CD4-positive, alpha-beta T cell treated with Interleukin-10 for 1 hour (primary cell): ENCODE results near the gene PIK3CG.
"Not testable (repeated sequence)": the region's sequence is repeated elsewhere in the genome, so short reads cannot be mapped to it uniquely, and the experiment has no call there.

Experiments used
- DNase-seq: peaks from one replicate; pipeline ENCODE4 v3.0.0-alpha.2; 2020

The PIK3CG gene

DNA sequence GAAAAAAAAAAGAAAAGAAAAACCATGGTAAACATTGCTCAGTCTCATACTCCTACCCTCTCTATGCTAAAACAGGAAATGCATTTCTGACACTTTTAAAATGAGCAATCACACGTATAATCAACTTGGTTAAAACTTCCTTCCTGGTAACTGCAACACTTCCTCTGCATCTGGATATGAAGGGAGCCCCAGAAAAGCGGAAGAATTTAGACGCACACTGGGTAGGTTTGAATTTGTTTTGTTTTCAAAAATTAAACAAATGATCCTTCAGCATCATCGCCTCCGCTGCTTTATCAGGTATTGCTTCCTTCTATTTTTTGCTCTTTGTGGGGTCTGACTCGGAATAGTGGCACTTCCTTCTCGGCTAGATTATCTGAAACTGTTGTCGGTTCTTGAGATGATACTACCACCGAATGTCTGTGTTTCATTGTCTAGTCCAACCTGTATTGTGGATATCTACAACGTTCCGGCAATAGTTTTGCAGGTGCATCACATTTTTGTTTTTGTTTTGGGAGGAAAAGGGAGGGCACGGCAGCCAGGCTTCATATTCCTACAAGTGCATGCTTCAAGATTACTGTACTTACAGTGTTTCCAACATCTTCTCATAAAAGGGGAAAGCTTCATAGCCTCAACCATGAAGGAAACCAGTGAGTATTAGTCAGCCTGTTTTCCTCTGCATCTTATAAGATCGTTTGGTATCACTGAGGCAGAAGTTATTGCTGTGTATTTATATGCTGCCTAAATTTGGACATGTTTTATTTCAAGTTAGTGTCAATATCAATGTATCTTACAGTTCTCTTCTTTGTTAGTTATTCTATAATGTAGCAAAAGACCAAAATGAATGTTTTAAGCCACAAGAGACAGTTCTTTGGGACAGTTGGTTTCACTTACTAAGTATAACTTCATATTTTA, at the start of gene PIK3CG:
PIK3CG (plus strand) TSS at position 153 of the 912 bp plus-strand sequence. CDS start 2,280 bp downstream, outside the sequence.
- peak; percentile 66 for DNase-seq

DNA sequence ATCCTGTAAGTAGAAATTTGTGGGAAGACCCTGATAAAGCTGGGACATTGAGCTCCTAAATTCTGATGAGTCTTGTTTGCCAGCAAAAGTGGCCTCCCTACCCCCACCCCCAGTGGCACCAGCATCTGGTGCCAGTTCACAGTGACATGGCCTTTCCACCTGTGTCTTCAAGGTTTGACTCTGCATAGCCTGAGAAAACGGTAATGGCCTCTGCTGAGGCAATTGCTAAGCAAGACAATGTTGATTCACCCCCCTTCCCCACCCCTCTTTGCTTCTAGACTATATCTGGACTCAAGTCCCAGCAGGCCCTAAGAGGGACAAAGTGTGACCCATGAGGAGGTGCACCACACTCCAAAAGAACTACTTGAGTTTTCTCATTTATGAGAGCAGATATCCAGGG, 48.0 kb upstream of the PIK3CG start:
- no peak for DNase-seq

DNA sequence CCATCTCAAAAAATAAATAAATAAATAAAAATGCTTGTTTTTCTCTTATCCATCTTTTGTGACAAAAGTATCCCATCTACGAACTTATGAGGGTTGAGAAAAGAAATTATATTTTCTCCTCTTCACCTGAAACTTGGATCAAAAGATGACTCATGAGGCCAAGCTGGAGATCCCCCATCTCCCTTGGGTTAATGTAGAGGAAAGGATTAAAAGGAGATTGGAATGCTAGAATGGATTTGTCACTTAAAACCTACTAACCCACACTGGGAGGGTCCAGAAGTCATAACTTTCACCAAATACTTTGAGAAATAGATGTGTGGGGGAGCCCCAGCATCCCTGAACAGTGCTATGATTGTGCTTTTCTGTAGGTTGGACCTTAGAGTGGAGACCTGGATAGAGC, 46.3 kb upstream of the PIK3CG start:
- DNase-seq, result no peak

DNA sequence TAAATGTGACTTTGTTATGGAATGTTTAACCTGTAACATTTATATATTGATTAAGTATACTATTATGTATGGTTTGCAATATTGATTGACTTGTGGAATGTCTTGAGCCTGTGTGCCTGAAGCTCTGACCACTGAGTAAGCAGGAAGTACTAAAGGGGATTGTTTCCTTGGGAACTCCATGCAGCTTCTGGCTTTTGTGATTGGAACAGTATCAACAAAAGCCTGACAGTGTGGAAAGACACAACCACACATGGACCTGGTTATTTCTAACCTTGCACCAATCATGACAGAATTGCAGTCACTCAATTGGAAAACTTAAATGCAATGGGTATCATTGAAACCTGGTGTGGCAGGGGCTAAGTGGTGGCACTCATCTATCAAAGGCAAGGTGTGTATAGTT, 45.5 kb upstream of the PIK3CG start:
- DNase-seq, result no peak

DNA sequence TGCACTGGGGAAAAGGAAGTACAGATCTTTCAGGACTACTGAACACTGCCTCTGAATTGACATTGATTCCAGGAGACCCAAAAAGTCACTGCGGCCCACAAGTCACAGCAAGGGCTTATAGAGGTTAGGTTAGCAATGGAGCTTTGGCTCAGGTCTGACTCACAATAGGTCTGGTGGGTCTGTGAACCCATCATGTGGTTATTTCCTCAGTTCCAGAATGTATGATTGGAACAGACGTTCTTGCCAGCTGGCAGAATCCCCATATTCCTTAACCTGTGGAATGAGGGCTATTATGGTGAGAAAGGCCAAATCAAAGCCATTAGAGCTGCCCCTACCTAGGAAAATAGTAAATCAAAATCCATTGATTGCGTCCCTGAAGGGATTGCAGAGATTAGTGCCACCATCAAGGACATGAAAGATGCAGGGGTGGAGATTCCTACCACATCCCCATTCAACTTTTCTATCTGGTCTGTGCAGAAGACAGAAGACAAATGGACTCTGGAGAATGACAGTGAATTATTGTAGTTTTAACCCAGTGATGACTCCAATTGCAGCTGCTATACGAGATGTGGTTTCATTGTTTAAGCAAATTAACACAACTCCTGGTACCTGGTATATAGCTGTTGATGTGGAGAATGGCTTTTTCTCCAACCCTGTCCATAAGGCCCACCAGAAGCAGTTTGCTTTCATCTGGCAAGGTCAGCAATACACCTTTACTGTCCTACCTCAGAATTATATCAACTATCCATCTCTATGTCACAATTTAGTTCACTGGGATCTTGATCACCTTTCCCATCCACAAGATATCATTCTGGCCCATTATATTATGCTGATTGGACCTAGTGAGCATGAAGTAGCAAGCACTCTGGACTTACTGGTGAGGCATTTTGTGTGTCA, 44.5 kb upstream of the PIK3CG start:
- DNase-seq, result no peak

DNA sequence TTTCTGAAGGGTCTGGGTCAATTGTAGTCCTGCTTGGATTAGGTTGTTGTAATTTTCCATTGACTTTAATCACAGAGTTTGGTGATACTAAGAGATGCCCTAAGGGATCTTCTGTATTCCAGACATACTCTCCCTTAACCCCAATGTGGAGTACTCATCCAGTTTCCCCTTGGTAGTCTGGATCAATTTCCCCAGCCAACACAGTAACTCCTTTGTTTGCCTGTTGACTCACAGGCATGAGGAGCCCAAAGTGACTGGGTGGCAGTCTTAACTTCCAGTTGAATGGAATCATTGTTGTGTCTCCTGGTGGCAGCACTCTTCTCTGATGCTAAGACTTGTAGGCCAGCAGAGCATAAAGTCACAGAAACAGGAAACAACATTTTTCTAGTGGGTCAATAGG, 41.5 kb upstream of the PIK3CG start:
- DNase-seq, result no peak

DNA sequence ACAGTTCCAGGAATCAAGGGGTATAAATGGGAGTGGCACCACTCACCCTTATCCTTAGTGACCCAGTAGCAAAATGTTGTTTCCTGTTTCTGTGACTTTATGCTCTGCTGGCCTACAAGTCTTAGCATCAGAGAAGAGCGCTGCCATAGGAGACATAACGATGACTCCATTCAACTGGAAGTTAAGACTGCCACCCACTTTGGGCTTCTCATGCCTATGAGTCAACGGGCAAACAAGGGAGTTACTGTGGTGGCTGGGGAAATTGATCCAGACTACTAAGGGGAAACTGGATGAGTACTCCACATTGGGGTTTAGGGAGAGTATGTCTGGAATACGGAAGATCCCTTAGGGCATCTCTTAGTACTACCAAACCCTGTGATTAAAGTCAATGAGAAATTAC, 40.6 kb upstream of the PIK3CG start:
- no peak for DNase-seq

DNA sequence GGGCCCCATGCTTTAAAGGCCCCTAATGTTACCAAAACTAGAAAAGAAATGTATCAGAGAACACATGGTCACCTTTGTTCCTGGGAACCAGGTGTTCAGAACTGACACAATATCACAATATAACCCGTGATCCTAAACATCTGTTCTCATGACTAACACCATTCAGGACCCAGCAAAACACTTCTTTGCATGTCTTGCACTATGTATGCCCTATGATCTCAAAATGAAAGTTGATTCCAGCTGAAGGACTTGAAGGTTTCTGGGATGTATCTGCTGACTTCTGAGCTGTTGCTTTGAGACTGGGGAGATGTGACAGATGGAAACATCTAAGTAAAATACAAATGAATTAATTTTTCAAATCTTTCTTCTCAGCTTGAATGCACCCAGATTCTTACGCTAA, 37.5 kb upstream of the PIK3CG start:
- no peak for DNase-seq

DNA sequence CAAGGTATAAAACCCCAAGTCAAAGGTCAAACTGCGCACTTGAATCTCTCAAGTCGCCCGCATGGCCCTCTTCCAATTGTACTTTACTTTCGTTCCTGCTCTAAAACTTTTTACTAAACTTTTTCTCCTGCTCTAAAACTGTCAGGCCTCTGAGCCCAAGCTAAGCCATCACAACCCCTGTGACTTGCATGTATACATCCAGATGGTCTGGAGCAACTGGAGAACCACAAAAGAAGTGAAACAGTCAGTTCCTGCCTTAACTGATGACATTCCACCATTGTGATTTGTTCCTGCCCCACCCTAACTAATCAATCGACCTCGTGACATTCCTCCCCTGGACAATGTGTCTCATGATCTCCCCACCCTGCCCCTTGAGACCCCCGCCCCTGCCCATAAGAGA, 35.6 kb upstream of the PIK3CG start:
- no peak for DNase-seq

DNA sequence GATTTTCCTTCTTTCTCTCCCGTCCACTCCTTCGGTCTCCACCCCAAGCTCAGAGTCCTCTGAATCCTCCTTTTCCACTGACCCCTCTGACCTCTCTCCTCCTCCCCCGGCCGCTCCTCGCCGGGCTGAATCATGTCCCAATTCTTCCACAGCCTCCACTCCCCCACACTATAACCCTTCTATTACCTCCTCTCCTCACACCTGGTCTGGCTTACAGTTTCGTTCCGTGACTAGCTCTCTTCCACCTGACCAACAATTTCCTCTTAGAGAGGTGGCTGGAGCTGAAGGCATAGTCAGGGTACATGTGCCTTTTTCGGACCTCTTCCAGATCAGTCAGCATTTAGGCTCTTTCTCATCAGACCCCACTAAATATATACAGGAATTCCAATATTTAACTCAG, 34.2 kb upstream of the PIK3CG start:
- DNase-seq, result not testable (repeated sequence)

DNA sequence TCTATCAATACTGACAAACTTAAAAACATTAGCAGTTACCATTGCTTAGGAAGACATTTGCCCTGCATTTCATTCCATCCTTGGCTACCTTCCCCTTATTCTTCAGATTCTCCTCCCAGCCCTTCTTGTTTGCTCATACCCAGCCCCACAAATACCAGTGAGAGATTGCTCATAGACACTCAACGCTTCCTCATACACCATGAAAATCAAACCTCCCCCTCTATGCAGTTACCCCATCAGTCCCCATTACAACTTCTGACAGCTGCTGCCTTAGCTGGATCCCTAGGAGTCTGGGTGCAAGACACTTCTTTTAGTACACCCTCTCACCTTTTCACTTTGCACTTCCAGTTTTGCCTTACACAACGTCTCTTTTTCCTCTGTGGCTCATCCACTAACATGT, 28.3 kb upstream of the PIK3CG start:
- DNase-seq, result no peak

DNA sequence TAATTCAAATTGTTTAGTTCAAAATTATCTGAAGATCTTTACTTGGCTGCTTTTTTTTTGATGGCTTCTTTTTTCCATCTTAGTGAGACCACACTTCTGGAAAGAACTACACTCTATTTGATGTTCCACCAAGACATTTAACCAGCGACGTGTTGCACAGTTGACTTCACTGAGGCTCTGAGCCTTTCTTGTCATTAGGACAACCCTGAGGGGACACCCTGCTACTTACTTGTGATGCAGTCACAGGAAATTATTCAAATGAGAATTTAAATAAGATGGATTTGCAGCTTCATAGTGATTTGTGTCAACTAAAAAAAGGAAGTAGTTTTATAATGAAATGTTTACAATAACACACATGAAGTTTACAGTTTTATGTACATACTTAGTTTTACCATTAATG, 25.6 kb upstream of the PIK3CG start:
- no peak for DNase-seq

DNA sequence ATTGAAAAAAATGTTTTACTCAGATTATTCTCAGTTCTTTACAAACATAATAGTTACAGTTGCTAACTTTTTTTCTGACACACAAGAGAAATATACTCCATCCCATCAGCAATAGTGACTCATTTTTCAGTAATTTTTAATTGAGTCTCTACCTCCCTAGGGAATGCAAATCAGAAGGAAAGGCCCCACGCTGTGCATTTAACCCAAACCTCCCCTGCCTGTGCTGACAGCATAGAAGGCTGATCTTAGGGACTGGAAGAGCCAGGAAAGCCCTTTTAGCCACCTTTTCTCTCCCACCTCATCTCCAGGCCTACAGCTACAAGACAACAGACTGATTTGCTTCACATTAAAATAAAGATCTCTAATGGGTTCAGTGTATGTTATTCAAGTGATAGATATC, 24.7 kb upstream of the PIK3CG start:
- no peak for DNase-seq

DNA sequence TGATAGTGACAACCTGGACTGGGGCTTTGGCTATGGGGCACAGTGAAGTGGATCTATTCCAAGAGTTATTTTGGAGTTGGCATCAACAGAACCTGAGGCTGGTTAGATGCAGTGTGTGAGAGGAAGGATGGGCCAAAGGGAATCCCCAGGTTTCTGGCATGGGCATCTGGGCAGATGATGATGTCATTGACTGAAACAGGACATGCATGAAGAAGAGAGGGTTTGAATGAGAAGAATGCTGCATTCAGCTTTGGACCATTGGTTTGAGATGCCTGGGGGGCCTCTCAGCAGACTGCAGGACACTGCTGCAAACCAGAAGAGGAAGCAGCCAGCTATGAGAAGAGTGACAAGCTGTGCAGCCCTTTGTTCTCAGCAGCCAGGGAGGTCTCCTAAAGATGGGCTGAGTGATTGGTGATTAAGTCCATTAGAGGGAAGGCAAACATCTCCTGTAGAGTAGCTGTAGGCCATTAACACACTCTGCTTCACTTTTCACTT, 23.1 kb upstream of the PIK3CG start:
- DNase-seq, result no peak

DNA sequence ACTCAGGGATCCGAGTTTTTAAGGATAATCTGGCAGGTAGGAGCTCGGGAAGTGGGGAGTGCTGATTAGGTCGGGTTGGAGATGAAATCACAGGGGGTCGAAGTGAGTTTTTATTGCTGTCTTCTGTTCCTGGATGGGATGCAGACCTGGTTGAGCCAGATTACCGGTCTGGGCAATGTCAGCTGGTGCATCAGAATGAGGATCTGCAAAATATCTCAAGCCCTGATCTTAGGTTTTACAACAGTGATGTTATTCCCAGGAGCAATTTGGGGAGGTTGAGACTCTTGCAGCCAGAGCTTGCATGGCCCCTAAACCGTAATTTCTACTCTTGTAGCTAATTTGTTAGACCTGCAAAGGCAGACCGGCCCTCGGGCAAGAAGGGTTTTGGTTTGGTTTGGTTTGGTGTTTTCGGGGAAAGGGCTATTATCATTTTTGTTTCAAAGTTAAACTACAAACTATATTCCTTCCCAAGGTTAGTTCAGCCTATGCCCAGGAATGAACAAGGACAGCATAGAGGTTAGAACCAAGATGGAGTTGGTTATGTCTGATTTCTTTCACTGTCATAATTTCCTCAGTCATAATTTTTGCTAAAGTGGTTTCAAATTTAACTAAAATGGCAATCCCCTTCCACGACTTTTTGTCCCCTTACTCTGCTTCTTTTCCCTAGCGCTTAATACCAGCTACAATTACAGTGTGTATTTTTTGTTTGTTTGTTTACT, 20.6 kb upstream of the PIK3CG start:
- DNase-seq, result no peak

DNA sequence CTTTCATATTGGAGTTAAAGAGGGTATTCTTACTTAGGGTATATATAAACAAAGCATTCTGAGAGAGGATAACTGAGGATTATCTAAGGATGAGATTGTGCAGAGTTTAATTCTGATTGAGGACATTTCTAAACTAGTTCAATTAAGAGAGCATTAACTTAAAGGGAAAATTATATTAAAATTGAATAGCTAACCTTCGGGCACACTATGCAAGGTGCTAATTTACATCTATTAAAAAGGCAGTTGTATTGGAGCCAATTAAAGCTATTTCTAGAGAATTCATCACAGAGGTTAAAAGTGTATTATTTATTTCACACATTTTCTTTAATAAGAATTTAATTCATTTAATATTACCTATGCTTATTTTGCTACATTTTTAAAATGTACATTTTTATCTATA, 17.0 kb upstream of the PIK3CG start:
- DNase-seq, result no peak

DNA sequence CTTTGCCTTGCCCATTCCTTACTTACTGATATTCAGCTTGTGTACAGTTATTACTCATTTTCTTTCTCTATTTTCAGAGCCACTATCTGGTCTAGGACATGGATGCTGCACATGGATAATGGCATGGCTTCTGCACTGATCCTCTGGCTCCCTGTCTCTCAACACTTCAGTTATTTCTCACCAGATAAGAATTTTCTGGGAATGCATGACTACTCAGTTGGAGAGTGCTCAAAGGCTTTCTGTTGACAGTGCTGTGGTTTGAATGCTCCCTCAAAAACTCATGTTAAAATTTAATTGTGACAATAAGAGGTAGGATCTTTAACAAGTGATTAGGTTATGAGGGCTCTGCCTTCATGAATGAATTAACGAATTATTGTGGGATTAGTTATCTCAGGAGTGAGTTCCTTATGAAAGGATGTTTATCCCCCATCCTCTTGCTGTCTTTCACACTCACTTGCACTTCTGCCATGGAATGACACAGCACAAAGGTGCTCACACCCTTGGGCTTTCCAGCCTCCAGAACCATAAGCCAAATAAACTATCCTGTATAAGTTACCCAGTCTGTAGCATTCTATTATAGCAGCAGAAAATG, 16.1 kb upstream of the PIK3CG start:
- DNase-seq, result no peak

DNA sequence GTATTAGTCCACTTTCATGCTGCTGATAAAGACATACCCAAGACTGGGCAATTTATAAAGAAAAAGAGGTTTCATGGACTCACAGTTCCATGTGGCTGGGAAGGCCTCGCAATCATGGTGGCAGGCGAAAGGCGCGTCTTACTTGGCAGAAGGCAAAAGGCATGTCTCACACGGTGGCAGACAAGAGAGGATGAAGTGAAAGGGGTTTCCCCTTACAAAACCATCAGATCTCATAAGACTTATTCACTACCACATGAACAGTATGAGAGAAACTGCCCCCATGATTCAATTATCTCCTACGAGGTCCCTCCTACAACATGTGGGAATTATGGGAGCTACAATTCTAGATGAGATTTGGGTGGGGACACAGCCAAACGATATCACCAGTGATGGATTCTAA, 13.4 kb upstream of the PIK3CG start:
- not testable (repeated sequence) for DNase-seq

DNA sequence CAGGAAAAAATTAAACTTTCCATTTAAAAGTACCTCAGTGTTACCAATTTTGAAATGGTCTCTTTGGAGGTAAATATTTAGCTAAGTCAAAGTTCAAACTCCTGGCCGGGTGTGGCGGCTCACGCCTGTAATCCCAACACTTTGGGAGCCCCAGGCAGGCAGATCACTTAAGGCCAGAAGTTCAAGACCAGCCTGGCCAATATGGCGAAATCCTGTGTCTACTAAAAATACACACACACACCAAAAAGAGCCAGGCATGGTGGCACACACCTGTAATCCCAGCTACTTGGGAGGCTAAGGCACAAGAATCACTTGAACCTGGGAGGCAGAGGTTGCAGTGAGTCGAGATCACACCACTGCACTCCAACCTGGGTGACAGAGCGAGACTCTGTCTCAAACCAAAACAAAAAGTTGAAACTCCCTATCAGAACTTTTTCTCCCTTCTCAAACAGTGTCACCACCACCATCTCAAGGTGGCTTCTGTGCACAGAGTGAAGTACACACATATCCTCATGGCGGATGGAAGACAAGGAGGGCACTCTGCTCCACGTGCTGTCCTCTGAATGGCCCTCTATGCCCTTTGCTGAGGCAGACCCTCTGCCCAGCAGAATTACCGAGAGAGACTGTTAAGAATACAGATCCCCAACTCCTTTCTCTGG, 11.7 kb upstream of the PIK3CG start:
- DNase-seq, result no peak

DNA sequence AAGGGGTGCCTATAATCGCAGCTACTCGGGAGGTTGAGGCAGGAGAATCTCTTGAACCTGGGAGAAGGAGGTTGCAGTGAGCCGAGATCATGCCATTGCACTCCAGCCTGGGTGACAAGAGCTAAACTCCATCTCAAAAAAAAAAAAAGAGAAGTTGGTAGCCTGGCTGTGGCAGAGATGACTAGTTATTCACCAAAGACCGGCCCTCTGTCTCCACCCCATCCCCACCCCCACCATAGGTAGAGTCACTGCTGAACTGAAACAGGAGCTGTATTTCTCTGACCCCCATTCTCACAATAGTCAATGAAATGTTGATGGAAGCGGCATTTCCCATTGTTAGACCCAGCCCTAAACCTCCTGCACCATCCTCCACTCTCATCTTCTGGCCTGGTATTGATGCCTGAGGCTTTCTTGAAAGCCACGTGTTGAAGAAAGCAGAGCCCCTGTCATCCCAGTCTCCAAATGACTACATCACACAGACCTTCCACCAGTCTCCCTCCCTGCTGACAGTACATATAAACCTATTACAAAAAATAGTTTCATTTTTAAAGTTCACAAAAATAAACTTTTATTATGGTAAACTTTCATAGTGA, 9.4 kb upstream of the PIK3CG start:
- no peak for DNase-seq
